Stimulated activated CD8-positive, alpha-beta memory T cell treated with anti-CD3 and anti-CD28 coated beads, Interleukin-12 subunit alpha, Interleukin-12 subunit beta, amount 100 ng/mL, for 1 hour (primary cell): ENCODE data around the gene PLEKHA6.
A peak's percentile ranks its signal among the peaks of the same experiment; 100 is the strongest.

ENCODE experiments used
- DNase-seq: peaks from one replicate; pipeline ENCODE4 v3.0.0-alpha.2; 2020; ENCODE audit warnings: low read depth

The PLEKHA6 gene, protein sequence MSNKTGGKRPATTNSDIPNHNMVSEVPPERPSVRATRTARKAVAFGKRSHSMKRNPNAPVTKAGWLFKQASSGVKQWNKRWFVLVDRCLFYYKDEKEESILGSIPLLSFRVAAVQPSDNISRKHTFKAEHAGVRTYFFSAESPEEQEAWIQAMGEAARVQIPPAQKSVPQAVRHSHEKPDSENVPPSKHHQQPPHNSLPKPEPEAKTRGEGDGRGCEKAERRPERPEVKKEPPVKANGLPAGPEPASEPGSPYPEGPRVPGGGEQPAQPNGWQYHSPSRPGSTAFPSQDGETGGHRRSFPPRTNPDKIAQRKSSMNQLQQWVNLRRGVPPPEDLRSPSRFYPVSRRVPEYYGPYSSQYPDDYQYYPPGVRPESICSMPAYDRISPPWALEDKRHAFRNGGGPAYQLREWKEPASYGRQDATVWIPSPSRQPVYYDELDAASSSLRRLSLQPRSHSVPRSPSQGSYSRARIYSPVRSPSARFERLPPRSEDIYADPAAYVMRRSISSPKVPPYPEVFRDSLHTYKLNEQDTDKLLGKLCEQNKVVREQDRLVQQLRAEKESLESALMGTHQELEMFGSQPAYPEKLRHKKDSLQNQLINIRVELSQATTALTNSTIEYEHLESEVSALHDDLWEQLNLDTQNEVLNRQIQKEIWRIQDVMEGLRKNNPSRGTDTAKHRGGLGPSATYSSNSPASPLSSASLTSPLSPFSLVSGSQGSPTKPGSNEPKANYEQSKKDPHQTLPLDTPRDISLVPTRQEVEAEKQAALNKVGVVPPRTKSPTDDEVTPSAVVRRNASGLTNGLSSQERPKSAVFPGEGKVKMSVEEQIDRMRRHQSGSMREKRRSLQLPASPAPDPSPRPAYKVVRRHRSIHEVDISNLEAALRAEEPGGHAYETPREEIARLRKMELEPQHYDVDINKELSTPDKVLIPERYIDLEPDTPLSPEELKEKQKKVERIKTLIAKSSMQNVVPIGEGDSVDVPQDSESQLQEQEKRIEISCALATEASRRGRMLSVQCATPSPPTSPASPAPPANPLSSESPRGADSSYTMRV

DNA sequence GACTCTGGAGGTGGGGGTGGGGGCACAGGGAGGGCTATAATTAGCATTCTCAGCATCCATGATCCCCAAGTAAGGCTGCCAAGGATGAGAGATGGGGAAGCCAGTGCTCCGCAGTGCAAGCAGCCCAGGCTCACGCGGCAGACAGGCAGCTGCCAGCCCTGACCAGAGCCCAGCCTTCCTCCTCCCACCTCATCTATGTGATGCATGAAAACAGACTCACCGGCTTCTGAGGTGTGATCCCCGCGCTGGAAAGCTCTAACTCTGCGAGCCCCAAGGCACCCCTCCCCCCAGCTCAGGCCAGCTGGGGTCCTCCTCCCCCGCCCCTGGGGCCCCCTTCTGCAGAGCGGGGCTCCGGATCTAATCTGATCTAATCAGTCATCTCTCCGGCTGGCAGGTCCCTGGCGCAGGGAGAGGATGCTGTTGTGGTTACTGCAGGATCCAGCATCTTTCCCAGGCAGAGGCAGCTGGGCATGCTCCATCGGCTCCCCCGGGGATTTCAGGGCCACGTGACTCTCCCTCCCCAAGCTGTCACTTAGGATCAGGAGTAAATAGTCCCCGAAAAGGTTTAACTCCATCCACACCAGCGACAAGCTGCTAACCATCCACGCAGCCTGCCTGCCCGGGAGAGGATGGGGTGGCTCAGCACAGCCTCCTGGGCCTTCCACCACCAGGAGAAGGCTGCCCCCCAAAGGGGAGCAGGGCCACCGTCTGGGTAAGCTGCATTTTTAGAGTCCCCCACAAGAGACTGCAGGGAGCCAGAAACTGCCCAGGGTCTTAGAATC, at the start of gene PLEKHA6:
Gene PLEKHA6 (minus strand): TSS at position 456 of the 782 bp plus-strand sequence. CDS start 86,202 bp downstream, outside the sequence.
- no peak for DNase-seq

DNA sequence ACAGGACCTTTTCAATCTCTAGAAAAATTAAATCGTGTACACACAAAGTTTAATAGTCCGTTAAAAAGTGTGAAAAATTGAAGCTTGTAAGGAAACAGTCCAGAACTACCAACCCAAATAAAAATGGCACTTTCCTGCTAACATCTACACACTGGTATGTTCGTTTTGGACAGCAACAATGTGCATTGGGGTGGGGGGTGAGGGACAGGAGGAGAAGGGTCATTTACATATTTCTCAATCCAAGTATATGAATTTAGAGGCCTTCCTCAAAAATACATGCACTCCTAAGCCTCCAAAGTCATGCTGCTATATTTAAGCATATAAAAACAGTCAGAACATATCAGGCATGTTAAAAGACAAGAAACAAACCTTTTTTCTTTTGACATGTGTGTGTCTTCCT, 49.4 kb upstream of the PLEKHA6 start:
- DNase-seq = no peak

DNA sequence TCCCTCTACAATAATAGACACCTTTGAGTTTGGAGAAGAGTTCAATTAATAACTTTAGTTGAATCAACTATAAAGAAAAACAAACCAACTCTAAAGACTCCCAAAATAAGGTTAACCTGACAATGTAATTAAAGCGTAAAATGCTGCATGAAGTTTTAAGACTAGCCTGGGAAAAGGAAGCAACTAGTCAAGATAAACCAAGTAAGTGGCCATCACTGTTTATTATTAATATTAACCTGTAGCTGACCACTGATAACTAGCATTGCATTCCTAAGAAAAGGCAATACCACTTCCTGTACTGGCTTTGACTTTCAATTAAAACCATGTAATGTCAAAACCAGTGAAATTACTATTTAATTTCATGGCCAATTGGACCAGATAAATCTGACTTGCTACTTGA, 48.9 kb upstream of the PLEKHA6 start:
- no peak for DNase-seq

DNA sequence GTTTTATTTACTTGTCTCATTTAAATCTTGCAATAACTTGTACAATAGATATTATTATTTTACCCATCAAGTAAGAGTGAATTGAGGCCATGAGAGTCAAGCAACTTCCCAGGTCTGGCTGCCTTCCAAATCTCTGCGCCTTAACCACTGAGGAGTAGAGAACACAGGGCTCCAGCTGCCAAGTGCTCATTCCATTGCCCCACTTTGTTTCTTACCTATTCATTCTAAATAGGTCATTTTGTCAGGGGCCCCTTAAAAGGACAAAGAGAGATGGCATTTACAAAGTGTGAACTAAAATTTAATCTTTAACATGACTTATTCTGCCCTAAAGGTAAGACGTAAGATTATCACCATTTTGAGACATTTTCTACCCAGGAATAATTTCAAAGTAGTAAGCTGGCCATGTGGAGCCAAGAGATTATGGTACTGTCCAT, 48.4 kb upstream of the PLEKHA6 start:
- no peak for DNase-seq

DNA sequence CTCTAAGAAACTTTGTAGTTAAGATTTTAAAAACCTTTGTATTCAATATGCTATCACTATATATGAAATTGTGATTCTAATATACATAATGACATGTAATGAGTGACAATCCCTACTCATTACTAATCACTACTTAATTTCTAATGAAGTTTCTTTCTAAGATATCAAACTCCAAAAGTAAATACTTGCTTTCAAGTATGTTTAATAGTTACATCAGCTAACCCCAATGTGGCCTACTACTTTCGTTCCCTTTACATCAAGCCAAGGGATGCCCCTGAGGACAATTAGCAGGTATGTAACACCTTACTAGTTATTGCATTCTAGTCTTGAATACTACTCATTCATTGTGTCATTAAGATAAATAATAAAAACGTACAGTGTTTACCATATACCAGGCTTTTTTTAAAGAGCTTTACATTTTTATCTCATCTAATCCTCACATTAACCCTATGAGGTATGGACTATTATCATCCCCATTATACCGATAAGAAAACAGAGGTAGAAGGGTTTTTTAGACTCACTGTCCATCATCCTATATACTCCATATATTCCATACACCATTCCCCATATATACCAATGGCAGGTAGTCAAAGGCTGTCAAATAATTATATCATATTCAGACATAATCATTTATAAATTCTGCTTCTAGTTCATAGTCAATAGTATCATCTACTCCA, 47.7 kb upstream of the PLEKHA6 start:
- DNase-seq = no peak

DNA sequence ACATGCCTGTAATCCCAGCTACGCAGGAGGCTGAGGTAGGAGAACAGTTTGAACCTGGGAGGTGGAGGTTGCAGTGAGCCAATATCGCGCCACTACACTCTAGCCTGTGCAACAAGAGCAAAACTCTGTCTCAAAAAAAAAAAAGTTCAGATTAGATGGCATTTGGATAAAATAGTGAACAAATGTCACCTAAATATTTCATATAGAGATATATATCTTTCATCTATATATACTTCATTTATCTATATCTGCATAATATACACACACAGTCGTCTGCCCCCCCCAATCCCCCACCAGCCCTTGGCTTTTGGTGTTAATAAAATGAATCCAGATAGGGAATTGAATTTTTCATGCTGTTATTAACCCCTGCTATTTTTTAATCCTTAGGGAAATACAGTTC, 46.9 kb upstream of the PLEKHA6 start:
- DNase-seq = no peak

DNA sequence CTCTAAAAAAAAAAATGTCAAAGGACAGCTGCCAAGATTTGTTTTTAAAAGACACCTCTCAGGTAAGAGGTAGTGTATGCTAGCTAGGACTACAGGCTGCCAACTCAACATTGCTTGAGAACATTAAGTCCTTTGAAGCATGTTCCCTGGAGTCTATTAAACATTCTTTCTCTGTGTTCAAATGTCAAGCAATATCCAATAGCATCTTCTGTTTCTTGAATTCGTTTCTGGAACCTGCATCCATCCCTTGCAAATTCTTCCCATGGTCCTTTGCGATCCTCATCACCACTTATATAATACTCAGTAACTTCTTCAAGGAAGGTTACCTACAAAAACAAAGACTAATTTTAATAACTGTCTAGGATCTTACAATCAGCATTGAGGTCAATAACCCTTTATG, 46.3 kb upstream of the PLEKHA6 start:
- DNase-seq = no peak

DNA sequence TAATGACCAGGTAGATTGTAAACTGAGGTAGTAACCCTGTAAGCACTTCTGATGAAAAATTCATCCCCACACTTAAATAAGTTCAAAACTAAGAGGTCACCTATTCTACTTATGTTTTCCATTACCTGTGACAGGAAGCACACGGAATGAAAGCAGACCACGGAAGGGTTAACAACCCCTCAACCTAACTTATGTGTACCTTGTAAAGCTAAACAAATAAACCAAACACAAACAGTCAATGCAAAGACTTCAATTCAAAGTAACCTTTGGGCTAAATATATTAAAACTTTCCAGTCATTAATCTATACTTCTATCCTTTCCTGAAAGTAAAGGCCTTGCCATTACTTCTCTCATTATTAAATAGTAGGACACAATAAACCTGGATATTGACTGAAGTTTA, 44.9 kb upstream of the PLEKHA6 start:
- no peak for DNase-seq

DNA sequence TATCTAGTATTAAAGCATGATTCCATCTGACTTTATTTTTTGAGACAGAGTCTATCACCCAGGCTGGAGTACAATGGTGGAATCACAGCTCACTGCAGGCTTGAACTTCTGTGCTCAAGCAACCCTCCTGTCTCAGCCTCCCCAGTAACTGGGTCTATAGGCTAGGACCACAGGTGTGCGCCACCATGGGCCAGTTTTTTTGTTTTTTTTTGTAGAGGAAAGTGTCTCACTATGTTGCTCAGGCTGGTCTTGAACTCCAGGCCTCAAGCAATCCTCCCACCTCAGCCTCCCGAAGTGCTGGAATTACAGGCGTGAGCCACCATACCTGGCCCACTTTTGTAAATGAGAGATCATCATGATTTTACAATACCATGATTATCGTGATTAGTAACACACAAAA, 42.7 kb upstream of the PLEKHA6 start:
- DNase-seq = no peak

DNA sequence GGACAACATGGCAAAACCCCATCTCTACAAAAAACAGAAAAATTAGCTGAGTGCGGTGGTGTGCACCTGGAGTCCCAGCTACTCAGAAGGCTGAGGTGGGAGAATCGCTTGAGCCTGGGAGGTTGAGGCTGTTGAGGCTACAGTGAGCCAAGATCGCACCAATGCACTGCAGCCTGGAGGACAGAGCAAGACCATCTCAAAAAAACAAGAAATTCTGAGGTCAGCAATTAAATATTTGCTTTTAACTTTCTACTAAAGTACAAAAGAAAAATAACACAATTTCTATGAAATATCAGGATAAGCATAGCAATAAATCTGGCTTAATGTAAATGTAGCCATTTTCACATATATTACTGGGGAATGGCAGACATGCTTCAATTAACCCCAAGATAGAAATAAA, 42.0 kb upstream of the PLEKHA6 start:
- no peak for DNase-seq

DNA sequence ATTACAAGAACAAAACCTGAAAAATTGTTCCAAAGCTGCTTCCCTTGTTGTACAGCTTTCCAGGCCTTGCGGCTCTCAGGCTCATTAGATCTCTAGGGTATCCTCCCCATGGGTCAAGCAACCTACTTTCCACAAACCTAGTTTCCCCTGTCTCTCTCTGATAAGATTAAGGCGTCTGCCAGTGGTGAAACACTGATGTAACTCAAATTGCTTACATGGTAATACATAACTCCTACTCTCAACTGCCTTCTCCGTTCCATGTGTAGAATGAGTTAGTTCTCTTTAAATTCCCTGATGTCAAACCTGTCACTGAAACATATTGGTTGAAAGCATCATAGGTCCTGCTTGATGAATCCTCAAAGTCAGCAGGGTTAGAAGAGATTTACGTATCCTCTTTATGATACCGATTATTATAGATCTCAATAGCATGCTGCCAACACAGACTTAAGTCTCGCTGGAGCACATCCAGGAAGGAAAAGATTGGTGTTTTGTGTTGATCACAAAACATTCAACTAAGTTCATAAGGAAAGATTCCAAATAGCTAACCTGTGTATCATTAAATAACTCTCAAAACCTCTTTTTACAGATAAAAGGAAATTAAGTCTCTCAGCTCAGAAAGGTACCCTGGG, 41.3 kb upstream of the PLEKHA6 start:
- no peak for DNase-seq

DNA sequence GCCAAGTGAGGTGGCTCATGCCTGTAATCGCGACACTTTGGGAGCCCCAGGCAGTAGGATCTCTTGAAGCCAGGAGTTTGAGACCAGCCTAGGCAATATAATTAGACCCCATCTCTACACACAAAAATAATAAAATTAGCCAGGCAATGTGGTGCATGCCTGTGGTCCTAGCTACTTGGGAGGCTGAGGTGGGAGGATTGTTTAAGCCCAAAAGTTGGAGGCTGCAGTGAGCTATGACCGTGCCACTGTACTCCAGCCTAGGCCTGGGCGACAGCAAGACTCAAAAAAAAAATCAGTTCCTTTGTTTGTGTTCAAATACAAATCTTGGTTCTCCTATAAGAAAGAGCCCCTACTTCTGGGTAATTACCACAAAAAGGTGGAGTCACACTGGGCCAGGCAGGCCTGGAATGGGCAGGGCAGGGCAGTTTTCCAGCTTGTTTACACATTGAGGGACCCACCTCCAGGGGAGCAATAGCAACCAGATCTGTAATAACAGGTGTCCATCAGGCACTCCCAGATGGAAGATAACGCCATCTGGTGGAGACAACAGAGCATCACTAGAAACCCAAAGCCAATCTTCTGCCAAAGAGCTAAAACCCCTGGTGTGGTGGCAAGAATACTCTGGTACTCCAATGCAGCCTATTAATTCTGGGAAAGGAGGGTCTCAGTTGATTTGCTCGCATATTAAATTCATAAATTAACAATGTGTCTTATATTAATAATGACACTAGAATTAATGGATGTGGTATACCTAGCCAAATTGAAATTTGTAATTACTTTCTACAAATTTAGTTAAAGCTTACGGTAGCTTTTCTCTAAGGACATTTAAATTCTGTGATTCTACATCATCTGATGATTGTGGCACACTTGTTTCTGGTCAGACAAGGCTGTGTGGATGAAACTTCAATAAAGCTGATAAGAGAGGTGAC, 38.7 kb upstream of the PLEKHA6 start:
- peak; percentile 35 for DNase-seq

DNA sequence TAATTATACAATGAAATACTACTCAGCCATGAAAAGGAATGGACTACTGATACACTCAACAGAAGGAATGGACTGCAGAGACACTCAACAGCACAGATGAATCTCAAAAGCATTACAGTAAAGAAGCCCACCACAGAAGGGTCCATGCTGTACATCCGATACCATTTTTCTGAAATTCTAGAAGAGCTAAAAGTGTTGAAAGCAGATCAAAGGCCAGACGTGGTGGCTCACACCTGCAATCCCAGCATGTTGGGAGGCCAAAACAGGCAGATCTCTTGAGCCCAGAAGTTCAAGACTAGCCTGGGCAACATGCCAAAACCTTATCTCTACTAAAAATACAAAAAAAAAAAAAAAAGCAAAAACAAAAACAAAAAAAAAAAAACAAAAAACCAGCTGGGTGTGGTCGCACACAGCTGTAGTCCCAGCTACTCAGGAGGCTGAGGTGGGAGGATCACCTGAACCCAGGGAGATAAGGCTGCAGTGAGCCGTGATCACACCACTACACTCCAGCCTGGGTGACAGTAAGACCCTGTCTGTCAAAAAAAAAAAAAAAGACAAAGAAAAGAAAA, 36.4 kb upstream of the PLEKHA6 start:
- DNase-seq = no peak

DNA sequence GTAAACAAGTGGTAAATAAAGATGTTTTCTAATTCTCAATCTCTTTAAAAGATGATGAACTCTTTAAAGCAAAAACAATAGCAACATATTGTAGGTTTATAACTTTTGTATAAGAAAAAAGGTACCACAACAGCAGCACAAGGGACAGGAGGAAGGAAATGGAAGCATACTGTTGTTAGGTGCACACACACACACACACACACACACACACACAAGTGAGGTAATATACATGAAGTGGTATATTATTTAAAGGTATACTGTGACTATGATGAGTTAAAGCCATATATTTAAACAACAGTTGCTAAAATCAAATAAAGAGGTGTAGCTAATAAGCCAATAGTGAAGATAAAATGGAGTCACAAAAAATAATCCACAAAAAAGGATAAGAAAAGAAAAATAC, 31.9 kb upstream of the PLEKHA6 start:
- no peak for DNase-seq

DNA sequence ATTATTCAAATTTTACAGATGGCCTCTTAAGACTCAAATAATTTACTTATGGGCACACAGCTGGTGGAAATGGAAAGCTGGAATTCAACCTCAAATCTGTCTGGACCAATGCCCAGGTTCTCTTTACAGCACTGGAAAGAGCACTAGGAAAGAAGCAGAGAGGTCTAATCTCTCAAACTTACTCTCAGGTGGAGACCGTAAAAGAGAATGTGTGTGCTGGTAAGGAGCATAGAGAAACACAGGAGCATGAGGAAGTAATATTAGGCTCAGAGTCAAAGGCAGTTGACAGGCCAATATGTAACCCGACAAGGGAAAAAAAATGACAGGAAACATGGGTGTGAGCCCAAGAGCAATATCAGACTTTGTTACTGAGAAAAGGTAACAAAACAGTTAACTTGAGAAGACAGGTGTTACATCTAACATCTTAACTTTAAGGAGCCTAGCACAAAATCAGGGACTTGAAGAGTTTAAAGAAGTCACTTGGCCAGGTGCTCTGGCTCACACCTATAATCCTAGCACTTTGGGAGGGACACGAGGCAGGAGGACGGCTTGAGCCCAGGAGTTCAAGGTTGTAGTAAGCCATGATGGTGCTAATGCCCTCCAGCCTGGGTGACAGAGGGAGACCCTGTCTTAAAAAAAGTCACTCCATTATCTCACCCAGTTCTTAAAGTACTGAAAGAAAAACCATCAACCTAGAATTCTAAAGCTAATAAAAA, 31.2 kb upstream of the PLEKHA6 start:
- DNase-seq = no peak

DNA sequence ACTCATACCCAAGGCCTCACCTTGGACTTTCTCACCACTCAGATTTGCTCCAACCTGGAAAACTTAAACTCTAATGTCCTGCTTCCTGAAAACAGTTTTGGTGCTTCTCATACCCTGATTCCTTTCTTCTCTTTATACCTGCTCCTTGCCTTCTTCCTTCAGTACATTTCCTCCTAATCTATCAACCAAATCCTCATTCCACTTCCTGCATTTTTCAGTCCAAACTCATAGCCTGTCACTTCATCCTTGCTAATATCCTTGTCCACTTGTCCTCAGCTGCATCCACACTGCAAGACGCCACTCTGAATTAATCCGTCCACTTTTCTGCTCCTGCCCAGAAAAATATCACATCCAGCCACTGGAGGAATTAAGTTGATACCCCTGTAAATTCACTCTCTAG, 26.0 kb upstream of the PLEKHA6 start:
- no peak for DNase-seq

DNA sequence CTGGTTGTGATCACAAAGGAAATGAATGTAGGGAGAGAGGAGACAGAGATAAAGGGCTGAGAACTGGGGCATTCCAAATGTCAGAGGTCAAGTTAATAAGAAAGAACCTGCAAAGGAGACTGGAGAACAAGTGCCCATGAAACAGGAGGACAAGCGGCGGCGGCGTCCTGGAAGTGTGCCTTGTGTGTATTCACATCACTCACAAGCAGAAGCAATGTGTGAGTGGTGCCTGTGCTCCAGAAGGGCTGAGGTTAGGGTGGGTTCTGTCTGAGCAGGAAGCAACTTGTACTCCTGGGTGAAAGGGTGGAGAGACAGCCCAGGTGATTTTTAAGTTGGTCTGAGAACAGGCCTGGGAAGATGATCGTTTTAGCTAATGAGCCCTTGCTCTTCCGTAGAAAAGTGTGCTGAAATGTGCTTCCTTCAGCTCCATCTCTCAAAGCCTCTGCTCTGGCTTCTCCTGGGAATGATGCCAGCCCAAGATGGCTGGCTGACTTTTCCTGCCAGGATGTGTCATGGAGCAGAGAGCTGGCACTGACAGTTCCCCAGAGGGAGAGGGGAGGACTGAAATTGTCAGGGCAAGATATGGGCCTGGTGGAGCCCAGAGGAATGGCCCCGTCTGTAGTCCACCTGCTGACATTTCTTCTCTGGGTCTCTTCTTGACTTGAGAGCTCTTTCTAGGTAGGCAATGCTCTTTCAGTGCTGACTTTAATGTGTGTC, 25.1 kb upstream of the PLEKHA6 start:
- no peak for DNase-seq
